Thyroid gland (tissue), 4 donors: ENCODE measurements around the gene GLIPR1L2.

Experiments used
- CTCF ChIP-seq, 6 experiments: fragments of 200-600 bp in 3 of 6; fragments of 450-650 bp in 3 of 6; sonication (generic) in 3 of 6; IDR thresholded peaks; one replicate each; pipeline ENCODE4 v1.5.1; 2016 to 2019; ENCODE audit warnings: antibody characterized with exemption in 6 of 6, mild to moderate bottlenecking in 2 of 6, inconsistent platforms in 1 of 6, moderate library complexity in 1 of 6
- POLR2A ChIP-seq, 2 donors: fragments of 450-650 bp; IDR thresholded peaks; one replicate each; pipeline ENCODE4 v1.6.1; 2017; ENCODE audit warnings: antibody characterized with exemption in 2 of 2, mild to moderate bottlenecking in 2 of 2, moderate library complexity in 1 of 2

- no peak for TF ChIP-seq POLR2A (IDR thresholded peaks at IDR 0.05)
- TF ChIP-seq CTCF (IDR thresholded peaks at IDR 0.05): no peak
Observed at GRCh38 chr12:75409830-75410229, 18.9 kb downstream of the GLIPR1L2 start.
